Upper lobe of left lung (tissue), 6 donors: ENCODE data around the gene ERCC4. TPM values are rescaled to one million over a fixed set of nuclear protein-coding genes. Genes with fewer than 3 reads are reported as not detected.
A peak's percentile ranks its signal among the peaks of the same experiment; 100 is the strongest.

Experiments used
- ATAC-seq, 2 donors: fragments of 200-7000 bp; cut with Tn5 transposase; one replicate each; pipeline ENCODE4 v1.9.1; 2022; ENCODE audit warnings: mild to moderate bottlenecking in 2 of 2, moderate library complexity in 2 of 2; ENCODE audit not compliant: low FRiP score in 2 of 2
- DNase-seq, 2 donors: peaks; one replicate each; pipeline ENCODE4 v3.0.0-alpha.2; 2019 to 2020
- H3K27ac ChIP-seq, 4 donors: fragments of 200-600 bp; sonication (generic); one replicate each; pipeline ENCODE4 v1.5.1; 2016 to 2019
- H3K27me3 ChIP-seq, 4 donors: fragments of 200-600 bp; sonication (generic); one replicate each; pipeline ENCODE4 v1.5.1; 2017 to 2019
- H3K36me3 ChIP-seq, 4 donors: fragments of 200-600 bp; sonication (generic); one replicate each; pipeline ENCODE4 v1.5.1; 2016 to 2019
- H3K4me1 ChIP-seq, 4 donors: fragments of 200-600 bp; sonication (generic); one replicate each; pipeline ENCODE4 v1.5.1; 2018 to 2019
- H3K4me3 ChIP-seq, 4 donors: fragments of 200-600 bp; sonication (generic); one replicate each; pipeline ENCODE4 v1.5.1; 2017 to 2019; ENCODE audit warnings: mild to moderate bottlenecking in 2 of 4, moderate library complexity in 1 of 4
- H3K9me3 ChIP-seq, 4 donors: fragments of 200-600 bp; sonication (generic); one replicate each; pipeline ENCODE4 v1.5.1; 2018 to 2019
- CTCF ChIP-seq, 6 experiments: fragments of 450-650 bp in 4 of 6; fragments of 200-600 bp in 2 of 6; sonication (generic) in 2 of 6; IDR thresholded peaks; one replicate each; pipeline ENCODE4 v1.5.1; 2016 to 2019; ENCODE audit warnings: antibody characterized with exemption in 6 of 6
- EP300 ChIP-seq, 4 donors: sonication (generic); formaldehyde crosslinking; IDR thresholded peaks; one replicate each; pipeline ENCODE4 v1.5.1; 2017; ENCODE audit warnings: antibody characterized with exemption in 4 of 4, control low read depth in 2 of 4
- POLR2A ChIP-seq, 4 donors: fragments of 450-650 bp; IDR thresholded peaks; one replicate each; pipeline ENCODE4 v1.5.1; 2016 to 2017; ENCODE audit warnings: antibody characterized with exemption in 4 of 4, mild to moderate bottlenecking in 2 of 4
- POLR2AphosphoS5 ChIP-seq, 2 donors: sonication (generic); formaldehyde crosslinking; IDR thresholded peaks; one replicate each; pipeline ENCODE4 v1.5.1; 2017; ENCODE audit warnings: antibody characterized with exemption in 2 of 2
- WGBS, 2 donors: methylation state at CpG; one replicate each; pipeline ENCODE4 v1.1.5; 2017 to 2018; 5-methylcytosine and 5-hydroxymethylcytosine counted together
- total RNA-seq, 6 donors: library from RNA; depleted of rRNA in 4 of 6; stranded (reverse); fragments of >200 nt in 4 of 6; gene quantifications; one replicate each; pipeline versions ENCODE4 v1.1.0 to v1.2.1, GENCODE V29; 2016 to 2021
- donor health status: DM: no; HTN: no; CAD: no; lungs with moderate emphysema.
- donor health status: DM: no; HTN: yes; CAD: no; lungs with severe emphysema.

The ERCC4 gene
- total RNA-seq, 6 donors from 2014 or later, result 4.2 to 12.1 (median 7.5) TPM

- WGBS, 2 donors, result 55 to 67% methylated on average over 3 of the region's 3 CpGs
- Histone ChIP-seq H3K9me3 (peaks cover 0 to 6% (median 0%) of the 10 kb centered on the region in 4 donors), H3K27me3 (no peaks in the 10 kb centered on the region), H3K4me3 (no peak overlapping the region), H3K4me1 (peaks cover 0 to 5% (median 0%) of the 10 kb centered on the region in 4 donors), H3K36me3 (no peaks in the 10 kb centered on the region), H3K27ac (no peak overlapping the region)
- no peak for TF ChIP-seq CTCF (IDR thresholded peaks at IDR 0.05)
- no peak for TF ChIP-seq POLR2A (IDR thresholded peaks at IDR 0.05)
- TF ChIP-seq EP300 (IDR thresholded peaks at IDR 0.05), result no peak
- no peak for TF ChIP-seq POLR2AphosphoS5 (IDR thresholded peaks at IDR 0.05)
- DNase-seq (no peak), ATAC-seq (no peak)
Measured at GRCh38 chr16:13907431-13907830, 12.5 kb upstream of the ERCC4 start.

GRCh38 chr16:13909069-13909468 is 10.9 kb upstream of the ERCC4 start:
- Histone ChIP-seq H3K4me3 (no peak overlapping the region), H3K36me3 (no peaks in the 10 kb centered on the region), H3K4me1 (peaks cover 0 to 5% (median 0%) of the 10 kb centered on the region in 4 donors), H3K9me3 (peaks cover 0 to 6% (median 0%) of the 10 kb centered on the region in 4 donors), H3K27ac (no peak overlapping the region), H3K27me3 (no peaks in the 10 kb centered on the region)
- TF ChIP-seq POLR2AphosphoS5 (IDR thresholded peaks at IDR 0.05), result no peak
- TF ChIP-seq CTCF (IDR thresholded peaks at IDR 0.05), result no peak
- TF ChIP-seq POLR2A (IDR thresholded peaks at IDR 0.05), result no peak
- no peak for TF ChIP-seq EP300 (IDR thresholded peaks at IDR 0.05)
- DNase-seq (no peak), ATAC-seq (no peak)
- 89% methylated on average over 7 of the region's 7 CpGs for WGBS, 2 donors

GRCh38 chr16:13909872-13910303 is 10.1 kb upstream of the ERCC4 start:
- ATAC-seq (peak; percentile 52 to 58), DNase-seq (peak in 1 of 2 donors; percentile 25)
- Histone ChIP-seq H3K27me3 (no peaks in the 10 kb centered on the region), H3K4me1 (peaks cover 0 to 5% (median 0%) of the 10 kb centered on the region in 4 donors), H3K4me3 (no peak overlapping the region), H3K9me3 (peaks cover 0 to 6% (median 0%) of the 10 kb centered on the region in 4 donors), H3K27ac (peak overlapping the region in 3 of 4 donors; percentile 6 to 31 (median 15)), H3K36me3 (no peaks in the 10 kb centered on the region)
- TF ChIP-seq CTCF (IDR thresholded peaks at IDR 0.05) (no peak), EP300 (IDR thresholded peaks at IDR 0.05) (no peak), POLR2AphosphoS5 (IDR thresholded peaks at IDR 0.05) (peak in 1 of 2 donors; percentile 21), POLR2A (IDR thresholded peaks at IDR 0.05) (no peak)
- 24 to 26% methylated on average over 3 of the region's 3 CpGs for WGBS, 2 donors

GRCh38 chr16:13911306-13911705 is 8.6 kb upstream of the ERCC4 start:
- H3K27ac ChIP-seq, result no peak overlapping the region
- WGBS, 2 donors, result 86 to 95% methylated on average over 1 of the region's 1 CpG
- DNase-seq (no peak), ATAC-seq (no peak)
- H3K9me3 ChIP-seq, result peaks cover 0 to 6% (median 0%) of the 10 kb centered on the region in 4 donors
- H3K36me3 ChIP-seq, result no peaks in the 10 kb centered on the region
- H3K4me1 ChIP-seq, result peaks cover 0 to 5% (median 0%) of the 10 kb centered on the region in 4 donors
- no peak for TF ChIP-seq CTCF (IDR thresholded peaks at IDR 0.05)
- no peaks in the 10 kb centered on the region for H3K27me3 ChIP-seq
- no peak overlapping the region for H3K4me3 ChIP-seq

- no peak for ATAC-seq
- no peak overlapping the region for H3K27ac ChIP-seq
Measured at GRCh38 chr16:13911871-13912270, 8.1 kb upstream of the ERCC4 start.

More at GRCh38 chr16:13911871-13912270, 8.1 kb upstream of the ERCC4 start:
- TF ChIP-seq POLR2A (IDR thresholded peaks at IDR 0.05) (no peak), POLR2AphosphoS5 (IDR thresholded peaks at IDR 0.05) (no peak), CTCF (IDR thresholded peaks at IDR 0.05) (no peak), EP300 (IDR thresholded peaks at IDR 0.05) (no peak)
- Histone ChIP-seq H3K9me3 (peaks cover 0 to 6% (median 0%) of the 10 kb centered on the region in 4 donors), H3K27me3 (no peaks in the 10 kb centered on the region), H3K36me3 (no peaks in the 10 kb centered on the region), H3K4me1 (peaks cover 0 to 5% (median 0%) of the 10 kb centered on the region in 4 donors), H3K4me3 (no peak overlapping the region)
- DNase-seq, result no peak
